K562 (cell line): Measurements from ENCODE around the gene TTC39A. TPM values are rescaled to one million over a fixed set of nuclear protein-coding genes. Genes with fewer than 3 reads are reported as not detected.

Experiments
- ATAC-seq: fragments of 200-7000 bp; cut with Tn5 transposase; 3 replicates; pipeline ENCODE4 v1.9.1; 2020; ENCODE audit warnings: moderate library complexity
- BruUV-seq: library from RNA; stranded (reverse); fragments of 400-500 nt; replicated peaks from 2 replicates; lab custom pipeline; 2021; lab: Mats Ljungman, UMichigan
- CTCF ChIA-PET: fragments of 300-600 bp; formaldehyde crosslinking; extraction: SDS; loops from one replicate; lab custom pipeline; 2021; ENCODE audit warnings: low intra/inter-chr PET ratio; lab: Yijun Ruan, JAX
- POLR2A ChIA-PET: fragments of 300-600, 350-650 bp; sonication (Branson Sonifier 250); formaldehyde crosslinking; extraction: SDS; loops from one replicate; lab custom pipeline; 2021; ENCODE audit warnings: antibody characterized with exemption, inconsistent platforms; lab: Yijun Ruan, JAX
- DNase-seq, 4 experiments: peaks; one replicate each; pipeline versions ENCODE4 v3.0.0 to v3.0.0-alpha.2; 2011 to 2018; ENCODE audit warnings: low spot score in 3 of 4, mixed read lengths in 3 of 4; ENCODE audit errors: extremely low read depth in 1 of 4
- FAIRE-seq: peaks from 2 replicates; lab custom pipeline; 2011; peaks lifted over from hg19 to GRCh38; lab: Jason Lieb, UNC
- H2AFZ ChIP-seq: 2 replicates; pipeline ENCODE4 v1.6.0; 2011; ENCODE audit warnings: low read depth, low read length, control low read depth, inconsistent platforms
- H3K27ac ChIP-seq: fragments of 200-600 bp; 3 replicates; pipeline ENCODE4 v1.8.0; 2011; ENCODE audit warnings: low read depth, mild to moderate bottlenecking, control low read depth, inconsistent platforms, low read length, moderate library complexity, mixed read lengths; ENCODE audit errors: extremely low read depth
- H3K27me3 ChIP-seq, 2 experiments: fragments of 300-600 bp in 1 of 2; 2 replicates in 1 of 2; 3 replicates in 1 of 2; pipeline versions ENCODE4 v1.6.0 to v1.8.0; 2011; ENCODE audit warnings: inconsistent platforms in 2 of 2, low read length in 2 of 2, mild to moderate bottlenecking in 1 of 2, mixed read lengths in 1 of 2, moderate library complexity in 1 of 2; ENCODE audit not compliant: control insufficient read depth in 2 of 2, insufficient read depth in 2 of 2
- H3K36me3 ChIP-seq: fragments of 300-600 bp; 3 replicates; pipeline ENCODE4 v1.8.0; 2011; ENCODE audit warnings: mild to moderate bottlenecking, low read length, inconsistent platforms; ENCODE audit not compliant: control insufficient read depth, insufficient read depth
- H3K4me1 ChIP-seq, 2 experiments: fragments of 200-600 bp in 1 of 2; replicated peaks in 1 of 2; 2 replicates in 1 of 2; 3 replicates in 1 of 2; pipeline versions ENCODE4 v1.5.1 to v1.8.0; 2011; ENCODE audit warnings: inconsistent platforms in 2 of 2, low read length in 2 of 2, mild to moderate bottlenecking in 1 of 2, mixed read lengths in 1 of 2, moderate library complexity in 1 of 2; ENCODE audit not compliant: control insufficient read depth in 2 of 2, insufficient read depth in 2 of 2
- H3K4me2 ChIP-seq: 2 replicates; pipeline ENCODE4 v1.6.1; 2011; ENCODE audit warnings: low read length, control low read depth, inconsistent platforms, mixed read lengths; ENCODE audit not compliant: insufficient read depth
- H3K4me3 ChIP-seq: fragments of 200-600 bp; sonication (generic), shearing (Covaris generic); 2 replicates; pipeline ENCODE4 v1.5.1; 2016; ENCODE audit warnings: control low read depth, inconsistent platforms
- H3K79me2 ChIP-seq: fragments of 200-600 bp; 3 replicates; pipeline ENCODE4 v1.8.0; 2011; ENCODE audit warnings: low read length, inconsistent platforms; ENCODE audit not compliant: control insufficient read depth, insufficient read depth
- H3K9ac ChIP-seq, 2 experiments: 2 replicates each; pipeline versions ENCODE4 v1.6.0 to v1.6.1; 2011; ENCODE audit warnings: low read depth in 2 of 2, low read length in 2 of 2, control low read depth in 1 of 2, inconsistent platforms in 1 of 2, mild to moderate bottlenecking in 1 of 2, mixed read lengths in 1 of 2; ENCODE audit not compliant: insufficient read depth in 1 of 2
- H3K9me1 ChIP-seq: one replicate; pipeline ENCODE4 v1.6.0; 2011; ENCODE audit warnings: inconsistent platforms, mild to moderate bottlenecking, low read length, moderate library complexity; ENCODE audit not compliant: control insufficient read depth, insufficient read depth
- H3K9me3 ChIP-seq: replicated peaks from 2 replicates; pipeline ENCODE4 v1.5.1; 2011; ENCODE audit warnings: low read depth, low read length, inconsistent platforms; ENCODE audit not compliant: control insufficient read depth, insufficient read depth
- H4K20me1 ChIP-seq: replicated peaks from 2 replicates; pipeline ENCODE4 v1.6.1; 2011; ENCODE audit warnings: low read length, inconsistent platforms, mixed read lengths; ENCODE audit not compliant: control insufficient read depth, insufficient read depth
- KAT2B ChIP-seq: IDR thresholded peaks from one replicate; pipeline ENCODE4 v1.6.1; 2012; ENCODE audit warnings: low read depth, mild to moderate bottlenecking, control low read depth, inconsistent platforms, low read length, moderate library complexity
- KLF10 ChIP-seq: fragments of 250-450 bp; sonication (Bioruptor Pico); IDR thresholded peaks from 2 replicates; pipeline ENCODE4 v1.6.1; 2021; ENCODE audit warnings: matching md5 sums
- ZNF224 ChIP-seq: sonication (generic); formaldehyde crosslinking; IDR thresholded peaks from 2 replicates; pipeline ENCODE4 v1.8.0; 2022; ENCODE audit warnings: mild to moderate bottlenecking, missing genetic modification reagents
- WGBS: fragments of 100-300 bp; shearing (Covaris generic); methylation state at CpG from one replicate; pipeline ENCODE4 v1.1.6; 2016; ENCODE audit warnings: low coverage, mixed read lengths; ENCODE audit not compliant: insufficient coverage; ENCODE audit errors: missing lambda C conversion rate; 5-methylcytosine and 5-hydroxymethylcytosine counted together
- in situ Hi-C: fragments of 300-500 bp; cut with MboI; formaldehyde crosslinking; loops from 4 replicates; pipeline ENCODE4 v1.15.0; 2018; ENCODE audit warnings: inconsistent platforms, mixed read lengths
- intact Hi-C: fragments of 100-400 bp; cut with micrococcal nuclease; formaldehyde crosslinking; loops from 2 replicates; pipeline ENCODE4 v1.14.2; 2022
- polyA plus RNA-seq, 8 experiments: library from polyadenylated mRNA; depleted of rRNA in 4 of 8; stranded (reverse) in 5 of 8; unstranded in 3 of 8; fragments of >200 nt; fragmentation: Nextera tagmentation in 2 of 8; fragmentation: Illumina TruSeq in 1 of 8; extraction: Ambion mirVana in 2 of 8; extraction: Trizol in 1 of 8; gene quantifications; 2 replicates each; pipeline versions ENCODE4 v1.2.1 to v1.2.3, GENCODE V29; 2011 to 2014; ENCODE audit warnings: inconsistent platforms in 1 of 8, missing spikeins in 1 of 8
- total RNA-seq, 7 experiments: library from RNA; depleted of rRNA in 6 of 7; stranded (reverse); fragments of >200 nt in 6 of 7; fragmentation: Illumina TruSeq in 2 of 7; extraction: Trizol in 2 of 7; gene quantifications; 2 replicates each; pipeline versions ENCODE4 v1.2.1 to v1.2.3, GENCODE V29; 2011 to 2021; ENCODE audit warnings: low replicate concordance in 1 of 7
- TF ChIP-seq, protein P1 (sequence below): sonication (generic); formaldehyde crosslinking; IDR thresholded peaks from 2 replicates; pipeline ENCODE4 v1.9.0; 2022; ENCODE audit warnings: mild to moderate bottlenecking, missing genetic modification reagents

The TTC39A gene
- total and polyA plus RNA-seq, 9 of the 15 experiments (the other 6 are each of a cell fraction or from before 2014, with no cell fraction given) = 0.18 to 0.82 (median 0.35) TPM

GRCh38 chr1:51297401-51298321, 32.7 kb downstream of the TTC39A start:
- H3K9me1 ChIP-seq = no peaks in the 10 kb centered on the region
- no TSS peak for BruUV-seq
- H2AFZ ChIP-seq = peak overlapping the region; percentile 97
- peaks cover 12 to 45% of the 10 kb centered on the region in 2 experiments; a peak in 4 of 5 replicates for H3K4me1 ChIP-seq
- CTCF ChIA-PET = interaction anchor here (0.6 to 1.1 kb wide), 2 partner anchors 16 to 79 kb away, joined by 3 read pairs; no protein-coding TSS in a partner anchor
- intact Hi-C loops = loop anchor here (2.0 to 5.0 kb wide), 4 partner anchors 60 to 425 kb away; partner anchors contain the start of gene RNF11
- peak overlapping the region in 1 of 2 experiments; percentile 62; a peak in 2 of 4 replicates for H3K9ac ChIP-seq
- no peaks in the 10 kb centered on the region for H3K36me3 ChIP-seq
- TF ChIP-seq, protein P1, sequence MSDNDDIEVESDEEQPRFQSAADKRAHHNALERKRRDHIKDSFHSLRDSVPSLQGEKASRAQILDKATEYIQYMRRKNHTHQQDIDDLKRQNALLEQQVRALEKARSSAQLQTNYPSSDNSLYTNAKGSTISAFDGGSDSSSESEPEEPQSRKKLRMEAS (CRISPR knock-in tag) = peak; percentile 17; the same call in 1 of the 2 replicates
- TF ChIP-seq KLF10 (CRISPR knock-in tag) = no peak
- TF ChIP-seq KAT2B = no peak
- no peak for TF ChIP-seq ZNF224 (CRISPR knock-in tag)
- TF ChIP-seq, all 486 proteins: peak for 1
- H3K27me3 ChIP-seq = no peaks in the 10 kb centered on the region
- H4K20me1 ChIP-seq = no peaks in the 10 kb centered on the region
- ATAC-seq (no peak), FAIRE-seq (peak; percentile 42), DNase-seq (no peak)
- no peaks in the 10 kb centered on the region for H3K79me2 ChIP-seq
- in situ Hi-C loops = no loop called here
- H3K4me3 ChIP-seq = no peak overlapping the region
- H3K27ac ChIP-seq = no peak overlapping the region
- WGBS = 79% methylated on average over 25 of the region's 25 CpGs
- no peaks in the 10 kb centered on the region for H3K9me3 ChIP-seq
- H3K4me2 ChIP-seq = peak overlapping the region; percentile 8; the same call in 1 of the 2 replicates
- POLR2A ChIA-PET = interaction anchor here (0.9 to 1.0 kb wide), 4 partner anchors 9 to 34 kb away, joined by 3 to 4 read pairs (median 4); no protein-coding TSS in a partner anchor
